GM18526 (cell line): ENCODE results near the gene PPP2R2C.

Experiments
- POLR2A ChIP-seq: IDR thresholded peaks from 3 replicates; pipeline ENCODE4 v1.6.1; 2011; ENCODE audit not compliant: insufficient read length; ENCODE audit errors: extremely low read depth

PPP2R2C gene

DNA sequence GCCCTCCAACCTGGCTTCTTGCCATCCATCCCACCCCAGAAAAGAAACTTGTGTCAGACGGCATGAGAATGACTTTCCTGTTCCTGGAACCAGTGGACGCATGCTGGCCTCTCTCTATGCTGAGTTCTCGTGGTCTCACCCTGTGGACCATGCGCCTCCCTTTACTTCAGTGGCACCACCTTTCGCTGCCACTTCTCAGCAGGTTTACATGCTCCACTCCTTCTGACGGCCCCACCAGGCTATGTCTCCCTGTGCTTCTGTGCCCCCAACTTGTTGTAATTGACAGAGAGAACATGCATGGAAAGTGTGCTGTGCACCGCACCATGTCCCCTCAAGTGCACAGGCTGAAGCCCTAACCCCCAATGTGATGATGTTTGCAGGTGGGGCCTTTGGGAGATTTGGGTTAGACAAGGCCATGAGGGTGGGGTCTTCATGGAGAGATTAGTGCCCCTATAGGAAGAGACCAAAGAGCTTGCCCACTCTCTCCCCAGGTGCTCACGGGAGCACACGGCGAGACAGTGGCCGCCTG is 3.1 kb upstream of the PPP2R2C start:
- no peak for TF ChIP-seq POLR2A

DNA sequence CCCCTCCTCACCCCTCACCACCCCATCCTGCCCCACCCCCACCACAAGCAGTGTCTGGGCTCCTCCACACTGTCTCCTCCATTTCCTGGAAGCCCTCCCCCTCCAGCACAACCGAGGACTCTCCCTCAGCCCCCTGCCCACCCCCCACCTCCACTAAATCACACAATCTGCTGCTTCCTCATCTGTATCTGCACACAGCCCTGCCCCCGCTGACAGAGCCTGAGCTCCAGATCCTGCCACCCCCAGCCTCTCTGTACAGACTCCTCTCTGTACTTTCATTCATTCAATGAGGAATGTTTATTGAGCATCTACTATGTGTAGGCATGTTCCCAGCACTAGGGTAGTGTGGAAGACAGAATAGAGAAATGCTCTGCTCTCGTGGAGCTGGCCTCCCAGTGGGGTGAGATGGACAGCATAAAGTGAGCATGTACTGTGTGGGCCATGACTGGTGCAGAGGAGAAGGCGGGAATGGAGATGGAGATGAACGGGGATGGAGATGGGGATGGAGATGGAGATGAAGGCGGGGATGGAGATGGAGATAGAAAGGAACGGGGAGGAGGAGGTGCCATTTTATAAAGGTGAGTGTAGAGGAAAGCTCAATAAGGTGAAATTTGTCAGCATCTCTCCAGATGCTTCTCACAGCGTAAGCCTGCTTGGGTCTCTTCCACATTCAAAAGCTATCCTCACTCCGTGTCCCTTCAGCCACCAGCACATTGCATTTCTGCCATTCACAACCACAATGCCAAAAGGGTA is 2.5 kb upstream of the PPP2R2C start:
- no peak for TF ChIP-seq POLR2A

DNA sequence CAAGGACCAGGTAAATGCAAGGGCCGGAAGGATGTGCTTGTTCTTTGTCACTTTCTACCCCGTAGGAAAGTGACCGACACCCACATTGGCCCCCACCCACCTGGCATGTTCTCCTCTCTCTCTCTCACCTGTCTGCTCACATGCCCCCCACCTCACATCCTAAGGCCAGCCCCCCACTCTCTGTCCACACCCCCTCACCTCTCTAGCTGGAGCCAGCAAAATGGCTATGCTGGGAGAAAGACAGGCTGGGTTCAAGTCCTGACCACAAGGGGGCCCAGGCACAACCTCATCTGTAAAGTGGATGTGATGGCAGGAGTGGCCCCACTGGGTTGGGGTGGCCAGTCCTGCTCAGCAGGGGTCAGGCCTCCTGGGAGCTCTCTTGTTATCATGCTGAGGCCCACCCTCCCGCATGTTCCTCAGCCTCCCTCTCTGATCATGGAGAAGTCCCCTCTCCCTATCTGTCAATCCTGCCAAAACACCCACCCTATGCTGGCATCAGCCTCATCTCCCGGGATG is 1.7 kb upstream of the PPP2R2C start:
- TF ChIP-seq POLR2A = no peak

DNA sequence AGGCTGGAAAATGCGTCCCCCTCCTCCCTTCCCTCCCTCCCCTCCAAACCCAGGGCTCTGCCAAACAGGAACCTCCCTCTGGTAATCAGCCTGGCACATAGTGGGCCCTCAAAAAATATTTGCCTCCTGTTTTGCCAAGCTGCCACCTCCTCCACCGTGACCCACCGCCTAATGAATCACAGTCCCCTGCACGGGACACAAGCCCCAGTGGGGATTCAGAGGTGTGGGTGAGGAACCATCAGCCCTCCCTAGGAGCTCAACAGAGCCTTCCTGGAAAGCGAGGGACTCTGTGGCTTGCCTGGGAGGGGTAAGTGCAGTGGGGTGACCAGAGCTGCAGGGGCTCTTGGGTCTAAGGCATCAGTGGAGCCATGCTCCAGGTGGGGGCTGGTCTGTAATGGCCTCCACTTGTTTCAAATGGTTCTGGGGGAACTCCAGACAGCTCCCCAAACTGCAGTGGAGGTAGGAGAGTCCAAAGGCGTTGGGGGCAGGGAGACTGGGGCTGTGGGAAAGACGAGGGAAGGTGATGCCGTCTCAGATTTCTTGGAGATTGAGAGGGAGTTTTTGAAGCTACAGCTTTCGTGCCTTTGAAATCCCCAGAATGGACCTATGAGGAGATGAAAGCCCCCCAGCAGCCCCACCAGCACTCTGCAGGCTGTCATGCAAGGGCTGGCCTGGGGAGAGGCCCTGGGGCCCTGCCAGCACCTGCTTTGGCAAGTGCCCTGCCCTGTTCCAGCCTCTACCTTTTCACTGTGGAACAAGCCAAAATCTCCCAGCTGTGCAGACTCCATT is 1.0 kb upstream of the PPP2R2C start:
- TF ChIP-seq POLR2A = no peak

DNA sequence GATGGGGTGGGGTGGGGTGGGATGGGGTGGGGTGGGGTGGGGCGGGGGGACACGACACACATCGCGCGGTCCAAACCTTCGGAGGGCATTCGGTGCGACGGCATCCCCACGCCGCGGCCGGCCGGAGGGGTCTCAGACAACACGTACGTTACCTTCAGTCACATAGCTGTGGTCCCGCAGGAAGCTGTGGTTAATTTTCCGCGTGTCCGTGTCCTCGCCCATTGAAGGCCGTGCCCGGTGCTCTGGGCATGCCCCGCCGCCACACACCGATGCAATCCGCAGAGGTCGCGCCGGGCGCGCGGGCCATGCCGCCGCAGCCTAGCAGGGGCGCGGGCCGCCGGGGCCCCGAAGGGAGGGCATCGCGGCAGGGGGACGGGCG is 417 bp downstream of the PPP2R2C start:
- no peak for TF ChIP-seq POLR2A

DNA sequence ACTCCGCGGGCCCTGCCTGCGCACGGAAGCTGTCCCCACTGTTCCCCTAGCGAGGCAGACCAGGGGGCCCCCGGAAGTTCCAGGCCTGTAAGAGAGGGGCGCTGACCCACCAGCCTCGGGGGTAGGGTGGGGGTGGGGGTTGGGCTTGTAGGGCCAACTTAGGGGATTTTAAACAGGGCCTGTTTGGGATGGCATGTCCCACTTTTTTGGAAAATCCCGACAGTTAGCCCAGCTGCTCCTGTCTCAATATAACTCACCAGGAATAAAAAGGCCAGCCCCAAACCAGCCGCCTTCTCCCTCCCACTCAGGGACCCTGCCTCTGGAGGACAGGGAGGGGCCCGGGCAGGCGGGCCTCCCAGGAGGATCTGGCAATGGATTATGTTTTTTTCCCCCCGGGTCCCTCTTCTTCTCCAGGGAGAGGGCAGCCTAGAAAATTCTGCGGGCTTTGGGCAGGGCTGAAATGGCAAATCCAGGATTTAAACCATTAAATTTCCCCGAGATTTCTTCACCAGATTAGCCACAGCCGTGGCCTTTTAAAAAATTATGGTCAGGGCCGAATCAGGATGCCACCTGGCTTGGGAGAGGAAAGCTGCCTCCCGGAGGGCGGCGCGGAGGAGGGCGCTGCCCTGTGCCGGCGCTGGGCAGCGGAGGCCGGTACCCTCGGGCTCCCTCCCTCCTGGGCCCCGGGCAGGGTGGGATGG is 957 bp downstream of the PPP2R2C start:
- no peak for TF ChIP-seq POLR2A

DNA sequence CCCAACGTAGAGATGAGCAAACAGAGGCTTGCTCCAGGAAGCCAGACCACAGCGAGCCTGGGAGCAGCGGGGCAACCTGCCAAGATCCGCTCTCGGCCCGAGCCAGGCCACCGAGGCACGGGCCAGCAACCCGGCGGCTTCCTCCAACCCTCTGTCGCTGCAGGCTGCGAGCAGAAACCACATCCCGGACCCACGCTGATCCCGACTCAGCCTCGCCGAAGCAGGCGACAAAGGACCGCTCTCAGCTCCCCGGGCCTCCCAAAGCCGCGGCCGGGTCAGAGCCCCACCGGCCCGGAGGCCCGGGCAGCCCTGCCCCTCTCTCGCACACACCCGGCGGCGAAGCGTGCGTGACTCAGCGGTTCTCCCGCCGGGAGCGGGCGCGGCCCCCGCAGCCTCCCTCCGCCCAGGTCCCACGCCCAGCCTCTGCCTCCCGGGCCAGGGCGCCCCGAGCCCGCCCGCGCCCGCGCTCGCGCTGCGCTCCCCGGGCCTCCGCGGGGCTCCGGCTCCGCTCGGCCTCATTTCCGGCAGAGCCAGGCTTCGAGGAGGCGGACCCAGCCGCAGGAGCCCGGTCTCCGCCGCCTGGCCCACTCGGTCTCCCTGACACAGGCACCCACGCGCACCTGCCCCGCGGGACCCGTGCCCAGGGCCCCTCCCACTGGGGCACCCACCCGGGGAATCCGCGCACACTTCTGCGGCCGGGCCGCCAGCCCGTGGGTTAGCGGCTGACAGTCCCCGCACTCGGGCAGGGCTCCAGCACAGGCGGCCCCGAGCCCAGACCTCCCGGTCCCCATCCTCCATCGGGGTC is 1.7 kb downstream of the PPP2R2C start:
- TF ChIP-seq POLR2A = no peak

DNA sequence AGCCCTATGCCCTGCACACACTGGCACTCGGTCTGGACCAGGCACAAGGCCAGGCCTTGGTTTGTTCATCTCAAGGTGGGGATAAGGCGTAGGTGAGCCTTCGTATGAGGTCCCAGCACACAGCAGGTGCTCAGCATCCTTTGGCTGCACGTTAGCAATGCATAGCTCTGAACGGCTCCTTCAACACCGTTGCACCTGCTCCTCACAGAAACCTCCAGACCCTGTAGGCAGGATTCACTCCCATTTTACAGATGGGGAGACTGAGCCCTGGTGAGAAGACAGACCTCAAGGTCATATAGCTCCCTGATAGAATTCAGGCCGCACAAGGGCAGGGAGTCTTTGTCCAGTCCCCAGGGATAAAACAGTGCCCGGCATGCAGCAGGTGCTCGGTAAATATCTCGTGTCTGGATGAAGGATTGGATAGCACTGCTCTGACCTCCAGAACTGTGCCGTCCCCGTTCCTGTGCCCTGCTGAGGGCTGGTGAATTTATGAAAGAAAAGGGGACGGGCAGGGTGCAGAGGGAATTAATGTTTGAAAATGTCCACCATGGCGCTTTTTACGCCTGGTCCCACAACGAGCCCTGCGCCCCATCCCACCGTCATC is 2.4 kb downstream of the PPP2R2C start:
- no peak for TF ChIP-seq POLR2A

DNA sequence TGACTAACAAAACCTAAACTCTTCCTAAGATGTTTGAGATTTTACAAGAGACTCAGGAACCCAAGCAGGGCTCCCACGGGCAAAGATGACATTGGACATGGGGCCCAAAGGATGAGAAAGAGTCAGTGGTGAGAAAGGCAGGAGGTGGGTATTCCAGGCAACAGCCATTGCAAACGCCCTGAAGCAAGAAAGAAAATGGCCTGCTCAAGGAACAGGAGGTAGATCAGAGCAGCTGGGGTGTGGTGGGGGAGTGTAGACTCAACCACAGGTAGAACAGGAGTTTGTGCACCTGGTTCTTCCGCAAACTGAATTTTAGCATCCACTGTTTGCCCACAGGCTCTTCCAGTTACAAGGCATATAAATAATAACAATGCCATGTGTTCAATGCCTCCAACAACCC is 3.3 kb downstream of the PPP2R2C start:
- TF ChIP-seq POLR2A = no peak

DNA sequence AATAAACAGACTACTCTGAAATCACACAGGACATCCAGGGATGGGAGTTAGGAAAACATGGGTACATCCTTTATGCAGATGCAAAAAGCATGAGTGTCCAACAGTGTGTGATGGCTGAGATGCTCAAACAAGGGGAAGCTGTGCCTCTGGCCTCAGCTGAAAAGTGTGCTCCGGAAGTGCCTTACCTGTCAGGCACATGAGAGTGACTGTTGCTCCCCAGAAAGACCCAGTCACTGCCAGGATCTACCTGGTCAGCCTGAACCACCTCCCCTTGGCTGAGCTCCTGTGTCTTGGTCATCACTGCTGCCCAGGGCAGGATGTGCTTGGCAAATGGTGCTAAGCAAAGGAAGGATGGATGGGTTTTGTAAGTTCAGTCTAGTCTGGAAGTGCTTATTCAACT is 4.0 kb downstream of the PPP2R2C start:
- TF ChIP-seq POLR2A = no peak

DNA sequence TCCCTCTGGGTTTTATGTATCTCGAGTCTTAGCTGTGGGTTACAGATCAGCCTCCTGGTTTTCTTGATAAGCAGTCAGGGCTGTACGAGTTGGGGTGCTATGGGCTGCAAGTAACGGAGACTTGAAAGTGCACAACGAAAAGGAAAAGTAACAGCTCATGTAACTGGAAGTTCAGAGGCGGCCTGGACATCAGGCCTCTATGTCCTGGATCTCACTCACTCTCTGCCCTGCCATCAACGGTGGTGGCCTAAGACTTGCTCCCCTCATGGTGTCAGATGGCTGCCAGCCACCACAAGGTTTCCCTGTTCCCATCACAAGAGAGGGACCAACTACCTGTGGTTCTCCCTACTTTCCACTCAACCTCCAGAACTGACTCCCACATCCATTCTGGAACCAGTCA is 4.8 kb downstream of the PPP2R2C start:
- TF ChIP-seq POLR2A = no peak

DNA sequence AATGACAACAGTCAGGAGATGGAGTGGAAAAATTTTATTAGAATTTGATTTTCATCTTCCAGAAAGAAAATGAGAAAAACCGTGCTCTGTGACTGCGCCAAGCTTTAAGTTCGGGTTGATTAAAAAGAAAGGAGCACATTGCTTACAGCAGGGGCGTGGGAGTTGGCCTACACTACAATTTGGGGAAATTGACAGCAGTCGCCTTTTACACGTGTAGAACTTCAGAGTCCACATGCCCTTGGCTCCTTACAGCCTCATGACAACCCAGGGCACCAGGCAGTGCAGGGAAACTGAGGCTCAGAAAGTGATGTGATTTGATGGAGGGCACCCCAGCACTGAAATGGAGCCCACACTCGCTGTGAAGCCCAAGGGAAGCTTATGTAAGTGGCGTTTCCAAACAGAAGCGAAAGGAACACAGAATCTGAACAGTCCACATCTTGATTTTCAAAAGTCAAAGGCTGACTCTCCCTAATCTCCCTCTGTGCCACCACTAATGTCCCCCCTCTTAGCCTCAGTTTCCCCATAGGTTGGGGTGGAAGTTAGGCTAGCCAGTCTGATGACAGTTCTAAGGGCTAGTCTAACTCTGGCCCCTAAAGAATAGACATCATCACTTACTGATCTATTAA is 5.5 kb downstream of the PPP2R2C start:
- TF ChIP-seq POLR2A = no peak

DNA sequence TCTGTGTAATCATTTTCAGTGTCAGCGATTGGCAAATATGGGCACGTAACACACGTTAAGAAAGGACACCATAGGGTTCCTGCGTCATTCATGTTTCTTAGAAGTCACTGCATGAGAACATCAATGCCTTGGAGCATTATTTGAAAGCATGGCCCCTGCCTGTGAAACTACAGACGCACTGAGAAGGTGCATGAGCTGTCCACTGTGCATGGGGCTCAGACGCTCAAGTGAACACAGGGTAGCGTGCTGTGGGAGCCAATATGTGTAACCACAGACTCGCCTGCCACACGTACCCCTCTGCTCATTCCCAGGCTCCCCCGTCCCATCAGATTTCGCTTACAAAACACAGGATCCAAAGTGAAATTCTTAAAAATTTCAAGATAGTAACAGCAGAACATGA is 6.5 kb downstream of the PPP2R2C start:
- no peak for TF ChIP-seq POLR2A
